H1 (cell line): ENCODE data around the gene PIWIL1. TPM values are rescaled to one million over a fixed set of nuclear protein-coding genes. Genes with fewer than 3 reads are reported as not detected.

Experiments
- PHF8 ChIP-seq: fragments of 200-600 bp; sonication (generic); conservative IDR thresholded peaks from 2 replicates; pipeline ENCODE4 v1.7.1; 2012; ENCODE audit warnings: low read depth, mild to moderate bottlenecking, inconsistent platforms, low read length, moderate library complexity
- polyA plus RNA-seq, 7 experiments: library from polyadenylated mRNA; depleted of rRNA in 3 of 7; stranded (reverse) in 5 of 7; unstranded in 2 of 7; fragments of >200 nt in 5 of 7; fragments of 200-250 nt in 2 of 7; gene quantifications; 1 replicate in 5 of 7; 2 replicates in 1 of 7; 4 replicates in 1 of 7; pipeline versions ENCODE4 v1.2.1 to v1.2.3, GENCODE V29; 2011 to 2013; ENCODE audit warnings: missing spikeins in 2 of 7, mixed read lengths in 2 of 7
- total RNA-seq: library from RNA; stranded (reverse); fragmentation: NEBNext Ultra II Directional; extraction: Animal tissue kit (Norgen Biotek cat#: 25700); gene quantifications from 2 replicates; pipeline ENCODE4 v1.2.1, GENCODE V29; 2021

Gene PIWIL1
- total and polyA plus RNA-seq, 2 of the 8 experiments (the other 6 are each of a cell fraction or from before 2014, with no cell fraction given): not detected

GRCh38 chr12:130394906-130395305, 57.2 kb downstream of the PIWIL1 start (continued):
- no peak for TF ChIP-seq PHF8
